HFF-Myc (cell line): ENCODE measurements around the gene APEH.

Experiments used
- DNase-seq: peaks from one replicate; pipeline ENCODE4 v3.0.0-alpha.2; 2011; ENCODE audit warnings: low read depth; ENCODE audit errors: extremely low read depth
- H3K4me3 ChIP-seq: replicated peaks from 2 replicates; pipeline ENCODE4 v1.5.1; 2011; ENCODE audit warnings: low read depth, mild to moderate bottlenecking, control low read depth, low read length
- TF ChIP-seq, protein P1 (sequence below): IDR thresholded peaks from 2 replicates; pipeline ENCODE4 v1.5.1; 2012; ENCODE audit warnings: mild to moderate bottlenecking, low read depth, low read length, control low read depth; ENCODE audit errors: missing control alignments

The APEH gene

DNA sequence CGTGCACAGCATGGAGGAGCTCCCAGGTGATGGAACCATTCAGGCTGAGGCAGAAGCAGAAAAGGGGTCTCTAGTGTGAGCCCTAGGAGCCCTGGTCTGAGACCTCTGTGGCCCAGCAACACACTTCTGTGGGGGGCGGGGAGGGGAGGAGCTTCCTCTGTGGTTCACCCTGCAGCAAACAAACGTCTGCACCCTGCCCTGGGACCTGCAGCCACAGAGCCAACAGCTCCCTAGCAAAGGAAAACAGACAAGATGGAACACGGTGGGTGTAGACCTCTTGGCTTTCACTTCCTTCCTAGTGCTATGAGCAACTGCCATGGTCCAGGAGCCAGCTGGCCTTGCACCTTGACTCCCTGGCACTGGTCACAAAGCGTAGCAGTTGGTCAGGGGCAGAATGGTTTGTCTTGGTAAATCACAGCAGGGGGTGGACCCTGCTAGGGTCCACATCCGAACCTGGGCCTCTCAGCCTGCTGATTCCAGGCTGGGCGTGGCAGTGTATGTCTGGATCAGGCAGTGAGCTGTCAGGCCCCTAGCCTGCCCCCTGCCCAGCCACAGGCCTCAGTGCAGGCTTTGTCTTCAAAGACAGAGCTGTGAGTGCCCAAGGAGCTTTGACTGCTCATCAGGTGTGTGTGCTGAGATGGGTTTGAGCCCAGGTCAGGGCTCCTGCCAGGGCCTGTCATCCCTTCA, 38.6 kb downstream of the APEH start:
- DNase-seq = no peak

DNA sequence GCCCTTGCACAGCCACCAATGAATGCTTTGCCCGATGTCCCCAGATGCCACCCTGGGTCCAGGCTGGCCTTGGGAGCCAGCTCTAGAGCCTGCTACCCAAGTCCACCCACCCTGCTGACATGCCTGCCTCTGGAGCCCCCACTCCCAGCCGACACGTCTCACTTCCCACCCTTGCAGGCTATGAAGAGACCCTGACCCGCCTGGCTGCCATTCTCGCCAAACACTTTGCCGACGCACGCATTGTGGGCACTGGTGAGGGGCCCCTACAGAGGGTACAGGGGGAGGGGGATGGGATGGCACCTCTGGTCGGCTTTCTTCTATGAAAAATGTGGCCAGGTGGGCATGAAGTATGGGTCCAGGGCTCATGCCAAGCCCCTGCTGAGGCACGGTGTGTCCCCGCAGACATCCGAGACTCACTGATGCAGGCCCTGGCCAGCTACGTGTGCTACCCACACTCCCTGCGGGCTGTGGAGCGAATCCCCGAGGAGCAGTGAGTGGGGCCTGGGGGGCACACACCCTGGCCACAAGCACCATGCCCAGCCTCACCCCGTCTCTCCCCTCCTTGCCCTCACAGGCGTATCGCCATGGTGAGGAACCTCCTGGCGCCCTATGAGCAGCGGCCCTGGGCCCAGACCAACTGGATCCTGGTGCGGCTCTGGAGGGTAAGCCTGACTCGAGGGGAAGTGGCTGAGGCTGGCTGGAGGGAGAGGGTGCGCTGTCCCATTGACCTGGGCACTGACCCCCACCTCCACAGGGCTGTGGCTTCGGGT, 39.4 kb downstream of the APEH start:
- TF ChIP-seq, protein P1, sequence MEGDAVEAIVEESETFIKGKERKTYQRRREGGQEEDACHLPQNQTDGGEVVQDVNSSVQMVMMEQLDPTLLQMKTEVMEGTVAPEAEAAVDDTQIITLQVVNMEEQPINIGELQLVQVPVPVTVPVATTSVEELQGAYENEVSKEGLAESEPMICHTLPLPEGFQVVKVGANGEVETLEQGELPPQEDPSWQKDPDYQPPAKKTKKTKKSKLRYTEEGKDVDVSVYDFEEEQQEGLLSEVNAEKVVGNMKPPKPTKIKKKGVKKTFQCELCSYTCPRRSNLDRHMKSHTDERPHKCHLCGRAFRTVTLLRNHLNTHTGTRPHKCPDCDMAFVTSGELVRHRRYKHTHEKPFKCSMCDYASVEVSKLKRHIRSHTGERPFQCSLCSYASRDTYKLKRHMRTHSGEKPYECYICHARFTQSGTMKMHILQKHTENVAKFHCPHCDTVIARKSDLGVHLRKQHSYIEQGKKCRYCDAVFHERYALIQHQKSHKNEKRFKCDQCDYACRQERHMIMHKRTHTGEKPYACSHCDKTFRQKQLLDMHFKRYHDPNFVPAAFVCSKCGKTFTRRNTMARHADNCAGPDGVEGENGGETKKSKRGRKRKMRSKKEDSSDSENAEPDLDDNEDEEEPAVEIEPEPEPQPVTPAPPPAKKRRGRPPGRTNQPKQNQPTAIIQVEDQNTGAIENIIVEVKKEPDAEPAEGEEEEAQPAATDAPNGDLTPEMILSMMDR = no peak
- H3K4me3 ChIP-seq = no peak overlapping the region
- DNase-seq = no peak

More for the DNA sequence above, 38.6 kb downstream of the APEH start:
- no peak overlapping the region for H3K4me3 ChIP-seq
- TF ChIP-seq, protein P1 = no peak

DNA sequence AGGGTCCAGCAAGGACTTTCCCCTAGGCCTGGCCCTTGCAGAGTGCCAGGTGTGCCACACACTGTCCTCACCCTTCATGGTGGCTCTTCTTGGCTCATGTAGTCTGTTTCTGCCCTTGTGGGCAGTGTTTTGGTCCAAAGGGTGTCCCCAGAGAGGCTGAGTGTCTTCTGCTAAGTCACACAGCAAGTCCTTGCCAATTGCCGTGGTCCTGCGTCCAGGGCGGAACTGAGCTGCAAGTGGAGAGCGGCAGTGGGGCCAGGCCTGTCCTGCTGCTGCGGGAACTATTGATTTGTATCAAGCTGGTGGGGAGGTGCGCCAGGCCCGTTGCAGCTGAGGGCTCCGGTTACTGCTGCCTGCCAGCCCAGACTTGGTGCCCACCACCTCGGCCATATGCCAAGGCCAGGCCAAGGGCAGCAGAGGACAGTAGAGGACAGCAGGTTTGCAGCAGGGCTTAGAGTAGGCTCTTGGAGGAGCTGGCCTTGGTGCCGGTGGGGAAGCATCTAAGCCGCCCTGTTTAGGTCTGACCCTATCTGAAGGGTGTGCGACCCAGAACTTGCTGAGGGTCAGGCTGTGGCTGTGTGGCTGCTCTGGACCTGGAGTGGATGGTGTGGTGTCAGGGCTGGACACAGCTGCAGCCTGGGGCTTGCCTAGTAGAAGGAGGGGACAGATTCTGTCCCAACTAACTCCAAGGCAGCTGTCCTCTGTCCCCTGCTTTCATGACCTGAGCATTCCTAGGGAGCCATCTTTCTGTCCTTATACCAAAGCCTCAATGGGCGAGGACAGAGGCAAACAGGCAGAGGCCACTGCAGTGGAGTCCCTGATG, 40.8 kb downstream of the APEH start:
- no peak overlapping the region for H3K4me3 ChIP-seq
- TF ChIP-seq, protein P1 = no peak
- no peak for DNase-seq

DNA sequence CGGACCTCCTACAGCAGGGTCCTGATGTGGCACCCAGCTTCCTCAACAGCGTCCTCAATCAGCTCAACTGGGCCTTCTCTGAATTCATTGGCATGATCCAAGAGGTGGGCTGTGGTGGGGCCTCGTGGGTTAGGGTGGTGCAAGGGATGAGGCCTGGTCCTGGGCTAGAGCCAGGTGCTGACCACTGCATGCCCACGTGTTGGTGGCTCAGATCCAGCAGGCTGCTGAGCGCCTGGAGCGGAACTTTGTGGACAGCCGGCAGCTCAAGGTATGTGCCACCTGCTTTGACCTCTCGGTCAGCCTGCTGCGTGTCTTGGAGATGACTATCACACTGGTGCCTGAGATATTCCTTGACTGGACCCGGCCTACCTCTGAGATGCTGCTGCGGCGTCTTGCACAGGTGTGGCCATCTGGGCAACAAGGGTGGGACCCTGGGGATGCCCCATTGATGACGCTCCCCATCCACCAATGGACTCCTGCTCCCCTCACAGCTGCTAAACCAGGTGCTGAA, 41.5 kb downstream of the APEH start:
- H3K4me3 ChIP-seq = no peak overlapping the region
- DNase-seq = no peak
- TF ChIP-seq, protein P1 = no peak

DNA sequence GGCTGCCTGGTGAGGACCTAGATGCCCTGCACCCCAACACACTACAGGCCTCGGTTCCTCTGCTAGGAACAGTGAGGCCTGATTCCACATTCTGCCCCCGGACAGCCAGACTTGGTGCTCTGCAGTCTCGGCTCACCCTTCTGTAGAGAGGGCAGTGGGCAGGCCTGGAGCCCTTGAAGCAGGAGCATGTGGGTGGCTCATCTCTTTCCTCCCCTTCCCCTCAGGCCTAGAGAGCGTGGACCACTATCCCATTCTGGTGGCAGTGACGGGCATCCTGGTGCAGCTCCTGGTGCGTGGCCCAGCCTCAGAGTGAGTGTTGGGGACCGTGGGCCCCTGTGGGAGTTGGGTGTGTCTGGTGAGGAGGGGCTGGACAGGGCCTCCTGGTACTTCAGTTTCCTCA, 42.0 kb downstream of the APEH start:
- H3K4me3 ChIP-seq = no peak overlapping the region
- TF ChIP-seq, protein P1 = no peak
- DNase-seq = no peak

DNA sequence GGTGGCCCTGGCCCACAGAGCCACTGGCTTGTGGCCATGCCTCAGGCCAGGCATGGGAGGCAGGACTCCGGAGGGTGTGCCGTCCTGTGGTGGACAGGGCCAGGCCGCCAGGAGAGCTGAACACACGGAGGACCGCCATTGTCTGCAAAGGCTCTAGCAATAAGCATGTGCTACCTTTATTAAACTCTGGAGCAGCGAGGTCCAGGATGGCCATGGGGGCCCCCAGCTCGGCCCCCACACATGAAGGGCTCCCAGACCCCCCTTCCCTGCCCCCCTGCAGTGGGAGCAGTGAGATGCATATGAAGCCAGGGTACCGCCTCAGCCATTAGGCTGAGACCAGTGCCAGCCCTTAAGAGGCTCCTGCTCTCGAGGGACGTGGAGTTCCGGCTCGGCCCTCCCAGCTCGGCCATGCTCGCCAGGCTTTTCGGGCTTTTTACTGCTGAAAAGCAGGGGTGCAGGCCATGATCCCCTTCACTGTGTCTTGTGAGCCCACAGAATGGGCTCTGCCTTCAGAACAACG, 42.6 kb downstream of the APEH start:
- H3K4me3 ChIP-seq = no peak overlapping the region
- TF ChIP-seq, protein P1 = no peak
- no peak for DNase-seq
